Testis (tissue), 3 donors: Measurements from ENCODE around the gene SPSB3. TPM values are rescaled to one million over a fixed set of nuclear protein-coding genes. Genes with fewer than 3 reads are reported as not detected.
"Not testable (repeated sequence)": the region's sequence is repeated elsewhere in the genome, so short reads cannot be mapped to it uniquely, and the experiment has no call there.

Experiments used
- DNase-seq: peaks from one replicate; pipeline ENCODE4 v3.0.0-alpha.2; 2019
- H3K27ac ChIP-seq, 2 donors: fragments of 200-600 bp; sonication (generic); one replicate each; pipeline ENCODE4 v1.5.1; 2019
- H3K27me3 ChIP-seq: fragments of 200-600 bp; sonication (generic); one replicate; pipeline ENCODE4 v1.5.1; 2019
- H3K36me3 ChIP-seq: fragments of 200-600 bp; sonication (generic); one replicate; pipeline ENCODE4 v1.5.1; 2017; ENCODE audit warnings: low read depth; ENCODE audit errors: missing control alignments
- H3K4me1 ChIP-seq: fragments of 200-600 bp; sonication (generic); one replicate; pipeline ENCODE4 v1.5.1; 2019
- H3K4me3 ChIP-seq, 2 donors: fragments of 200-600 bp; sonication (generic); one replicate each; pipeline ENCODE4 v1.5.1; 2017 to 2019
- H3K9me3 ChIP-seq: fragments of 200-600 bp; sonication (generic); one replicate; pipeline ENCODE4 v1.5.1; 2017
- POLR2A ChIP-seq: fragments of 450-650 bp; IDR thresholded peaks from one replicate; pipeline ENCODE4 v1.6.1; 2017; ENCODE audit warnings: antibody characterized with exemption, mild to moderate bottlenecking, moderate library complexity
- WGBS, 2 donors: methylation state at CpG; one replicate each; pipeline ENCODE4 v1.1.5; 2018; 5-methylcytosine and 5-hydroxymethylcytosine counted together
- intact Hi-C: fragments of 100-400 bp; cut with DNase I; formaldehyde crosslinking; loops from one replicate; pipeline ENCODE4 v1.15.1; 2023; ENCODE audit warnings: low total_unique reads
- polyA plus RNA-seq: library from polyadenylated mRNA; stranded (reverse); fragments of 350-450 nt; fragmentation: Illumina TruSeq; extraction: RNeasy Lipid Tissue Mini Kit (QIAGEN cat#74804); gene quantifications from one replicate; pipeline ENCODE4 v1.2.3, GENCODE V29; 2014; ENCODE audit warnings: low read depth, low replicate concordance; ENCODE audit not compliant: insufficient read depth
- total RNA-seq, 2 donors: library from RNA; depleted of rRNA; stranded (reverse); fragments of >200 nt; gene quantifications; one replicate each; pipeline ENCODE4 v1.2.3, GENCODE V29; 2016
- TF ChIP-seq, protein P1 (sequence below), 3 experiments: fragments of 450-650 bp in 2 of 3; fragments of 200-600 bp in 1 of 3; sonication (generic) in 1 of 3; IDR thresholded peaks; one replicate each; pipeline ENCODE4 v1.5.1; 2016 to 2019; ENCODE audit warnings: antibody characterized with exemption in 3 of 3, mild to moderate bottlenecking in 2 of 3, moderate library complexity in 1 of 3

Gene SPSB3
- total and polyA plus RNA-seq, 3 donors from 2014 or later: 43.8 to 114 (median 111) TPM

DNA sequence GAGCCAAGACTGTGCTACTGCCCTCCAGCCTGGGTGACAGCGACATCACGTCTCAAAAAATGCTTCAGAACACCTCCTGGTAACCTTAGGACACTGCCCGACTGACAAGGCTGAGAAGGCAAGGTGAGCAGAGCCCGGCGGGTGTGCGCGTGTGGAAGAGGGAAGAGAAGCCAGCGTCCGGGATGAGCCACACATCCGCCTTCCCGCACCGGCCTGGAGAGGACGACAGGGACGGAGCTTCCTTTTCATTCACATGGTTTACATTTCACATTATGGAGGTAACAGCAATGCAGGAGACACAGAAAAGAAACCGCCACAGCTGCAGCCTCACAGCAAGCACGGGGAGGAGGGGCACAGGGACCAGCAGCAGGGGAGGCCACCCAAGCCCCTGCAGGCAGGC lies 27.7 kb upstream of the SPSB3 start:
- no peak for DNase-seq
- Histone ChIP-seq H3K4me1 (no peaks in the 10 kb centered on the region), H3K36me3 (no peaks in the 10 kb centered on the region), H3K4me3 (no peak overlapping the region), H3K9me3 (no peaks in the 10 kb centered on the region), H3K27me3 (no peaks in the 10 kb centered on the region), H3K27ac (no peak overlapping the region)
- TF ChIP-seq POLR2A: no peak
- TF ChIP-seq, protein P1, sequence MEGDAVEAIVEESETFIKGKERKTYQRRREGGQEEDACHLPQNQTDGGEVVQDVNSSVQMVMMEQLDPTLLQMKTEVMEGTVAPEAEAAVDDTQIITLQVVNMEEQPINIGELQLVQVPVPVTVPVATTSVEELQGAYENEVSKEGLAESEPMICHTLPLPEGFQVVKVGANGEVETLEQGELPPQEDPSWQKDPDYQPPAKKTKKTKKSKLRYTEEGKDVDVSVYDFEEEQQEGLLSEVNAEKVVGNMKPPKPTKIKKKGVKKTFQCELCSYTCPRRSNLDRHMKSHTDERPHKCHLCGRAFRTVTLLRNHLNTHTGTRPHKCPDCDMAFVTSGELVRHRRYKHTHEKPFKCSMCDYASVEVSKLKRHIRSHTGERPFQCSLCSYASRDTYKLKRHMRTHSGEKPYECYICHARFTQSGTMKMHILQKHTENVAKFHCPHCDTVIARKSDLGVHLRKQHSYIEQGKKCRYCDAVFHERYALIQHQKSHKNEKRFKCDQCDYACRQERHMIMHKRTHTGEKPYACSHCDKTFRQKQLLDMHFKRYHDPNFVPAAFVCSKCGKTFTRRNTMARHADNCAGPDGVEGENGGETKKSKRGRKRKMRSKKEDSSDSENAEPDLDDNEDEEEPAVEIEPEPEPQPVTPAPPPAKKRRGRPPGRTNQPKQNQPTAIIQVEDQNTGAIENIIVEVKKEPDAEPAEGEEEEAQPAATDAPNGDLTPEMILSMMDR (IDR thresholded peaks at IDR 0.05): no peak
- WGBS, 2 donors: 93 to 95% methylated on average over 16 of the region's 16 CpGs
- intact Hi-C loops: no loop called here

- no peaks in the 10 kb centered on the region for H3K9me3 ChIP-seq
- H3K27me3 ChIP-seq: no peaks in the 10 kb centered on the region
- no peak for DNase-seq
- TF ChIP-seq, protein P1 (IDR thresholded peaks at IDR 0.05): no peak
- TF ChIP-seq POLR2A: no peak
- H3K27ac ChIP-seq: no peak overlapping the region
- WGBS, 2 donors: 79 to 84% methylated on average over 21 to 27 of the region's 28 CpGs
- H3K4me1 ChIP-seq: no peaks in the 10 kb centered on the region
- intact Hi-C loops: no loop called here
- no peaks in the 10 kb centered on the region for H3K36me3 ChIP-seq
- no peak overlapping the region for H3K4me3 ChIP-seq
Measured at GRCh38 chr16:1809281-1809801, 27.0 kb upstream of the SPSB3 start.

- H3K27me3 ChIP-seq: no peaks in the 10 kb centered on the region
- no peaks in the 10 kb centered on the region for H3K9me3 ChIP-seq
- 80 to 89% methylated on average over 17 to 18 of the region's 18 CpGs for WGBS, 2 donors
- H3K27ac ChIP-seq: no peak overlapping the region
- H3K4me3 ChIP-seq: no peak overlapping the region
- TF ChIP-seq POLR2A: no peak
- TF ChIP-seq, protein P1 (IDR thresholded peaks at IDR 0.05): no peak
- no peaks in the 10 kb centered on the region for H3K36me3 ChIP-seq
- intact Hi-C loops: no loop called here
- DNase-seq: no peak
- H3K4me1 ChIP-seq: no peaks in the 10 kb centered on the region
Measured at GRCh38 chr16:1808691-1809090, 26.3 kb upstream of the SPSB3 start.

- no peak overlapping the region for H3K27ac ChIP-seq
- H3K4me1 ChIP-seq: no peaks in the 10 kb centered on the region
- DNase-seq: no peak
- no peaks in the 10 kb centered on the region for H3K9me3 ChIP-seq
- TF ChIP-seq POLR2A: no peak
- TF ChIP-seq, protein P1 (IDR thresholded peaks at IDR 0.05): no peak
- 86 to 89% methylated on average over 10 of the region's 10 CpGs for WGBS, 2 donors
- no peaks in the 10 kb centered on the region for H3K36me3 ChIP-seq
- H3K27me3 ChIP-seq: no peaks in the 10 kb centered on the region
- H3K4me3 ChIP-seq: no peak overlapping the region
- intact Hi-C loops: no loop called here
Measured at GRCh38 chr16:1807626-1808025, 25.3 kb upstream of the SPSB3 start.

GRCh38 chr16:1800701-1801100 lies 18.3 kb upstream of the SPSB3 start:
- 84 to 87% methylated on average over 10 of the region's 10 CpGs for WGBS, 2 donors
- Histone ChIP-seq H3K27me3 (no peaks in the 10 kb centered on the region), H3K36me3 (no peaks in the 10 kb centered on the region), H3K9me3 (no peaks in the 10 kb centered on the region), H3K4me1 (no peaks in the 10 kb centered on the region), H3K27ac (no peak overlapping the region), H3K4me3 (no peak overlapping the region)
- DNase-seq: no peak
- TF ChIP-seq, protein P1 (IDR thresholded peaks at IDR 0.05): no peak
- TF ChIP-seq POLR2A: no peak
- intact Hi-C loops: no loop called here

GRCh38 chr16:1799263-1799662 lies 16.9 kb upstream of the SPSB3 start:
- H3K36me3 ChIP-seq, H3K4me3 ChIP-seq, H3K4me1 ChIP-seq, intact Hi-C loops, H3K9me3 ChIP-seq, DNase-seq, H3K27me3 ChIP-seq, H3K27ac ChIP-seq: not testable (repeated sequence)
- 88 to 97% methylated on average over 4 to 5 of the region's 5 CpGs for WGBS, 2 donors
